Tibial nerve (tissue), 4 donors: ENCODE results near the gene MAGI1.

Source experiments
- EP300 ChIP-seq, 2 donors: sonication (generic); formaldehyde crosslinking; IDR thresholded peaks; one replicate each; pipeline ENCODE4 v1.6.1; 2017; ENCODE audit warnings: antibody characterized with exemption in 2 of 2, mild to moderate bottlenecking in 1 of 2
- POLR2A ChIP-seq, 2 donors: fragments of 450-650 bp; IDR thresholded peaks; one replicate each; pipeline ENCODE4 v1.6.1; 2017; ENCODE audit warnings: antibody characterized with exemption in 2 of 2, mild to moderate bottlenecking in 2 of 2, moderate library complexity in 2 of 2
- TF ChIP-seq, protein P1 (sequence below), 5 experiments: fragments of 200-600 bp in 3 of 5; fragments of 450-650 bp in 2 of 5; sonication (generic) in 3 of 5; IDR thresholded peaks; one replicate each; pipeline ENCODE4 v1.5.1; 2016 to 2019; ENCODE audit warnings: antibody characterized with exemption in 5 of 5, mild to moderate bottlenecking in 3 of 5, moderate library complexity in 2 of 5

DNA sequence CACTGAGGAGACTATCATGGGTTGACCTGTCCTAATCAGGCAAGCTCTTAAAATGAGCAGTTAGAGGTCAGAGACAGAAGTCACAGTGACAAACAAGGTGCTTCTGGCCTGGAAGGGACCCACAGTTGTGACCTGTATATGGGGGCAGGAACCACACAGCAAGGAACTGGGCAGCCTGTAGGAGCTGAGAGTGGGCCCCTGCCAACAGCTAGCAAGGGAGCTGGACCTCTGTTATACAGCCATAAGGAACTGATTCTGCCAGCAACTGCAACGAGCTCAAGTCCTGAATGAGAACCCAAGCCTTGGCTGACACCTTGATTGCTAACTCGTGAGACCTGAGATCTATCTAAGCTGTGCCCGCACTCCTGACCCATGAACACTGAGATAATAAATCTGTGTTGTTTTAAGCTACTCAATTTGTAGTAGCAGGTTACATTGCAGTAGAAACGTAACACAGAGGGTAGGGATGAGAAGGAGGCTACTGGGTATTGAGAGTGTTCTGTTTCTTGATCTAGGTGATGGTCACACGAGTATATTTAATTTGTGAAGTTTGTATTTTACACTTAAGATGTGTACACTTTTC, 44.5 kb upstream of the MAGI1 start:
- TF ChIP-seq POLR2A (IDR thresholded peaks at IDR 0.05) (no peak), EP300 (IDR thresholded peaks at IDR 0.05) (no peak)
- TF ChIP-seq, protein P1, sequence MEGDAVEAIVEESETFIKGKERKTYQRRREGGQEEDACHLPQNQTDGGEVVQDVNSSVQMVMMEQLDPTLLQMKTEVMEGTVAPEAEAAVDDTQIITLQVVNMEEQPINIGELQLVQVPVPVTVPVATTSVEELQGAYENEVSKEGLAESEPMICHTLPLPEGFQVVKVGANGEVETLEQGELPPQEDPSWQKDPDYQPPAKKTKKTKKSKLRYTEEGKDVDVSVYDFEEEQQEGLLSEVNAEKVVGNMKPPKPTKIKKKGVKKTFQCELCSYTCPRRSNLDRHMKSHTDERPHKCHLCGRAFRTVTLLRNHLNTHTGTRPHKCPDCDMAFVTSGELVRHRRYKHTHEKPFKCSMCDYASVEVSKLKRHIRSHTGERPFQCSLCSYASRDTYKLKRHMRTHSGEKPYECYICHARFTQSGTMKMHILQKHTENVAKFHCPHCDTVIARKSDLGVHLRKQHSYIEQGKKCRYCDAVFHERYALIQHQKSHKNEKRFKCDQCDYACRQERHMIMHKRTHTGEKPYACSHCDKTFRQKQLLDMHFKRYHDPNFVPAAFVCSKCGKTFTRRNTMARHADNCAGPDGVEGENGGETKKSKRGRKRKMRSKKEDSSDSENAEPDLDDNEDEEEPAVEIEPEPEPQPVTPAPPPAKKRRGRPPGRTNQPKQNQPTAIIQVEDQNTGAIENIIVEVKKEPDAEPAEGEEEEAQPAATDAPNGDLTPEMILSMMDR (IDR thresholded peaks at IDR 0.05): no peak
